HepG2 (cell line): ENCODE measurements around the gene FZD4. TPM values are rescaled to one million over a fixed set of nuclear protein-coding genes. Genes with fewer than 3 reads are reported as not detected.
A peak's percentile ranks its signal among the peaks of the same experiment; 100 is the strongest.

ENCODE experiments used
- AKNA ChIP-seq: sonication (generic); formaldehyde crosslinking; IDR thresholded peaks from 2 replicates; pipeline ENCODE4 v1.4.0; 2020; ENCODE audit warnings: missing genetic modification reagents, borderline replicate concordance
- CREB1 ChIP-seq, 2 experiments: fragments of 450-650 bp in 1 of 2; IDR thresholded peaks; 2 replicates each; pipeline ENCODE4 v1.6.1; 2016 to 2017; ENCODE audit warnings: control low read depth in 1 of 2, mild to moderate bottlenecking in 1 of 2, missing compliant biosample characterization in 1 of 2, missing genetic modification characterization in 1 of 2
- DRAP1 ChIP-seq: IDR thresholded peaks from 2 replicates; pipeline ENCODE4 v1.6.1; 2016; ENCODE audit warnings: missing genetic modification reagents, missing compliant biosample characterization
- HNRNPK ChIP-seq: fragments of 200-400 bp; formaldehyde crosslinking; IDR thresholded peaks from 2 replicates; pipeline ENCODE4 v1.6.1; 2018; ENCODE audit warnings: low read length, low read depth, moderate library complexity, mild to moderate bottlenecking; ENCODE audit not compliant: poor library complexity, severe bottlenecking
- MIER2 ChIP-seq: IDR thresholded peaks from 2 replicates; pipeline ENCODE4 v1.6.1; 2016; ENCODE audit warnings: missing biosample characterization, missing genetic modification reagents
- RFX3 ChIP-seq: IDR thresholded peaks from 2 replicates; pipeline ENCODE4 v1.6.1; 2016; ENCODE audit warnings: missing biosample characterization, missing genetic modification reagents
- TP53 ChIP-seq: sonication (generic); formaldehyde crosslinking; conservative IDR thresholded peaks from 2 replicates; pipeline ENCODE4 v1.4.0; 2020; ENCODE audit warnings: missing genetic modification reagents
- ZNF264 ChIP-seq: sonication (generic); formaldehyde crosslinking; IDR thresholded peaks from 2 replicates; pipeline ENCODE4 v1.4.0; 2020; ENCODE audit warnings: missing genetic modification reagents
- ZNF3 ChIP-seq: IDR thresholded peaks from 2 replicates; pipeline ENCODE4 v1.7.0; 2017; ENCODE audit warnings: inconsistent platforms
- ZNF619 ChIP-seq: sonication (generic); formaldehyde crosslinking; IDR thresholded peaks from 2 replicates; pipeline ENCODE4 v1.4.0; 2020; ENCODE audit warnings: mild to moderate bottlenecking, missing genetic modification reagents
- ZNF720 ChIP-seq: sonication (generic); formaldehyde crosslinking; IDR thresholded peaks from 2 replicates; pipeline ENCODE4 v1.4.0; 2020; ENCODE audit warnings: missing genetic modification reagents
- ZNF772 ChIP-seq: sonication (generic); formaldehyde crosslinking; IDR thresholded peaks from 2 replicates; pipeline ENCODE4 v1.5.0; 2020; ENCODE audit warnings: mild to moderate bottlenecking, missing genetic modification reagents
- polyA plus RNA-seq, 8 experiments: library from polyadenylated mRNA; depleted of rRNA in 3 of 8; stranded (reverse) in 7 of 8; unstranded in 1 of 8; fragments of >200 nt; fragmentation: Illumina TruSeq in 4 of 8; extraction: Trizol in 4 of 8; gene quantifications; 2 replicates each; pipeline versions ENCODE4 v1.2.1 to v1.2.3, GENCODE V29; 2011 to 2016; ENCODE audit warnings: low read depth in 4 of 8, missing spikeins in 1 of 8, mixed read lengths in 1 of 8; ENCODE audit not compliant: insufficient read depth in 1 of 8
- total RNA-seq, 5 experiments: library from RNA; depleted of rRNA; stranded (reverse); fragments of >200 nt; fragmentation: Illumina TruSeq; extraction: Trizol; gene quantifications; 2 replicates each; pipeline ENCODE4 v1.2.3, GENCODE V29; 2016; ENCODE audit warnings: low read depth in 1 of 5
- TF ChIP-seq, protein P1 (sequence below): sonication (generic); formaldehyde crosslinking; IDR thresholded peaks from 2 replicates; pipeline ENCODE4 v1.4.0; 2020; ENCODE audit warnings: mild to moderate bottlenecking, missing genetic modification reagents, borderline replicate concordance
- TF ChIP-seq, protein P2 (sequence below), 2 experiments: sonication (generic) in 1 of 2; formaldehyde crosslinking in 1 of 2; IDR thresholded peaks; 2 replicates each; pipeline versions ENCODE4 v1.4.0 to v1.6.1; 2016 to 2020; ENCODE audit warnings: borderline replicate concordance in 1 of 2, low read depth in 1 of 2, mild to moderate bottlenecking in 1 of 2, missing genetic modification reagents in 1 of 2

The FZD4 gene
- total and polyA plus RNA-seq, 2 of the 13 experiments (the other 11 are each of a cell fraction or from before 2014, with no cell fraction given) = 46.5 to 70.4 TPM

DNA sequence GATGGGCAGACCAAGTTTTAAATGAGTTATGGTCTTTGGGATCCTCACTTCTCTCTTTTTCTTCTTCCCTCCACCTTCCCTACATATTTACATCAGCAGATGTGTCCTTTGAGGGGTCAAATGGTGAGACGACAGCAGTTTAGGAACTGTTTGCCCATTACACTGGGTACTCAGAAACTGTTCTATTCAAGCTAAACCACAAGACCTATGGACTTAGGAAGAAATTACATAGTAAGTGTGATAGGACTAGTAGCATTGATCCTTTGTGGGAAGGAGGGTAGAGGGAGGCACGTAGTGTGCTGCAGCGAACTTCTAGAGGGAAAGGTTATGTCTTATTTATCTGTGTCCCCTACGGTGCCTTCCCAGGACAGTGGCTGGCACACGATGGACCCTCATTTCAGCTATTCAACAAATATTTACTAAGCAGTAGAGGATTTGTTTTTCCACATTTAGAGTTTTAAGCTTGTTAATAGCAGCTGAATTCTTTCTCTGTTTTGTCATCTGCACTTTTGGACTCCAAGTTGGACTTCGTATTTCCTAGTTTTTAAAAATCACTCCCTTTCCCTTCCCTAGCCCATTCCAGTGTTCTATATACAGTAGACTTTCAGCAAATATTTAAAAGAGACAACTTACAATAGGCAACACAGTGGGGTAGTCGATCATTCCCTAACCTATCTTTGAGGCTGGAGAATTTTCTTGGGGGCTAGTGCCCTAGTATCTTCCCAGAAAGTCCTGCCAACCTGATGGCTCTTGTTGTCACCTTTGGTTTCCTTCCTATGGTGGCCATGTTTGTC, 13.9 kb downstream of the FZD4 start (continued):
- TF ChIP-seq, protein P1, sequence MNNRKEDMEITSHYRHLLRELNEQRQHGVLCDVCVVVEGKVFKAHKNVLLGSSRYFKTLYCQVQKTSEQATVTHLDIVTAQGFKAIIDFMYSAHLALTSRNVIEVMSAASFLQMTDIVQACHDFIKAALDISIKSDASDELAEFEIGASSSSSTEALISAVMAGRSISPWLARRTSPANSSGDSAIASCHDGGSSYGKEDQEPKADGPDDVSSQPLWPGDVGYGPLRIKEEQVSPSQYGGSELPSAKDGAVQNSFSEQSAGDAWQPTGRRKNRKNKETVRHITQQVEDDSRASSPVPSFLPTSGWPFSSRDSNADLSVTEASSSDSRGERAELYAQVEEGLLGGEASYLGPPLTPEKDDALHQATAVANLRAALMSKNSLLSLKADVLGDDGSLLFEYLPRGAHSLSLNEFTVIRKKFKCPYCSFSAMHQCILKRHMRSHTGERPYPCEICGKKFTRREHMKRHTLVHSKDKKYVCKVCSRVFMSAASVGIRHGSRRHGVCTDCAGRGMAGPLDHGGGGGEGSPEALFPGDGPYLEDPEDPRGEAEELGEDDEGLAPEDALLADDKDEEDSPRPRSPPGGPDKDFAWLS = no peak
- TF ChIP-seq ZNF264 = 0 out of 2 replicates have a peak, but pooled peaks have one; percentile 24
- TF ChIP-seq RFX3 = no peak
- no peak for TF ChIP-seq AKNA (CRISPR knock-in tag)
- no peak for TF ChIP-seq CREB1 (IDR thresholded peaks at IDR 0.05)
- peak; percentile 73 for TF ChIP-seq CREB1 (CRISPR knock-in tag; IDR thresholded peaks at IDR 0.05)
- TF ChIP-seq DRAP1 (CRISPR knock-in tag) = peak; percentile 63; the same call in 1 of the 2 replicates
- TF ChIP-seq TP53 (CRISPR knock-in tag) = no peak
- TF ChIP-seq ZNF772 (CRISPR knock-in tag) = peak; percentile 36; the same call in 1 of the 2 replicates
- TF ChIP-seq ZNF619 = no peak
- TF ChIP-seq ZNF720 (CRISPR knock-in tag) = no peak
- TF ChIP-seq, protein P2, sequence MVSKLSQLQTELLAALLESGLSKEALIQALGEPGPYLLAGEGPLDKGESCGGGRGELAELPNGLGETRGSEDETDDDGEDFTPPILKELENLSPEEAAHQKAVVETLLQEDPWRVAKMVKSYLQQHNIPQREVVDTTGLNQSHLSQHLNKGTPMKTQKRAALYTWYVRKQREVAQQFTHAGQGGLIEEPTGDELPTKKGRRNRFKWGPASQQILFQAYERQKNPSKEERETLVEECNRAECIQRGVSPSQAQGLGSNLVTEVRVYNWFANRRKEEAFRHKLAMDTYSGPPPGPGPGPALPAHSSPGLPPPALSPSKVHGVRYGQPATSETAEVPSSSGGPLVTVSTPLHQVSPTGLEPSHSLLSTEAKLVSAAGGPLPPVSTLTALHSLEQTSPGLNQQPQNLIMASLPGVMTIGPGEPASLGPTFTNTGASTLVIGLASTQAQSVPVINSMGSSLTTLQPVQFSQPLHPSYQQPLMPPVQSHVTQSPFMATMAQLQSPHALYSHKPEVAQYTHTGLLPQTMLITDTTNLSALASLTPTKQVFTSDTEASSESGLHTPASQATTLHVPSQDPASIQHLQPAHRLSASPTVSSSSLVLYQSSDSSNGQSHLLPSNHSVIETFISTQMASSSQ (IDR thresholded peaks at IDR 0.05; ENCODE audit: low read depth) = peak; percentile 54; the same call in 1 of the 2 replicates
- TF ChIP-seq, protein P2 (CRISPR knock-in tag; IDR thresholded peaks at IDR 0.05; ENCODE audit: borderline replicate concordance) = no peak; the same call in 1 of the 2 replicates
- TF ChIP-seq MIER2 (CRISPR knock-in tag) = peak; percentile 20; the same call in 1 of the 2 replicates
- no peak for TF ChIP-seq HNRNPK
- no peak for TF ChIP-seq ZNF3 (CRISPR knock-in tag)
